MM.1S (cell line): ENCODE results near the gene IPCEF1.

Source experiments
- CTCF ChIP-seq: fragments of 300-600 bp; sonication (generic); IDR thresholded peaks from 2 replicates; pipeline ENCODE4 v1.5.1; 2016; ENCODE audit warnings: antibody characterized with exemption, low read length, mixed read lengths
- EZH2 ChIP-seq: fragments of 300-600 bp; sonication (generic); optimal IDR thresholded peaks from 2 replicates; pipeline ENCODE3; 2017; ENCODE audit warnings: low read depth, mild to moderate bottlenecking, antibody characterized with exemption, low read length, mixed read lengths
- EZH2phosphoT487 ChIP-seq: fragments of 300-600 bp; sonication (generic); IDR thresholded peaks from 2 replicates; pipeline ENCODE4 v1.6.1; 2018; ENCODE audit warnings: antibody characterized with exemption, low read length

- TF ChIP-seq CTCF (no peak), EZH2phosphoT487 (no peak), EZH2 (no peak)
Measured at GRCh38 chr6:154218301-154218700, 138.3 kb downstream of the IPCEF1 start.
